Cardiac fibroblast (primary cell): ENCODE measurements around the gene STT3B.

Experiments
- DNase-seq, 2 donors: peaks; one replicate each; pipeline versions ENCODE4 v3.0.0 to v3.0.0-alpha.2; 2010; ENCODE audit warnings: low read depth in 2 of 2
- H3K4me3 ChIP-seq, 2 donors: replicated peaks in 1 of 2; 1 replicate in 1 of 2; 2 replicates in 1 of 2; pipeline ENCODE4 v1.5.1; 2011; ENCODE audit warnings: low read depth in 2 of 2, low read length in 2 of 2, mild to moderate bottlenecking in 2 of 2, moderate library complexity in 1 of 2
- TF ChIP-seq, protein P1 (sequence below): IDR thresholded peaks from one replicate; pipeline ENCODE4 v1.5.1; 2011; ENCODE audit warnings: low read depth, mild to moderate bottlenecking, low read length, inconsistent platforms

The STT3B gene

GRCh38 chr3:31559872-31560534 lies 27.3 kb downstream of the STT3B start:
- no peak overlapping the region for H3K4me3 ChIP-seq
- TF ChIP-seq, protein P1, sequence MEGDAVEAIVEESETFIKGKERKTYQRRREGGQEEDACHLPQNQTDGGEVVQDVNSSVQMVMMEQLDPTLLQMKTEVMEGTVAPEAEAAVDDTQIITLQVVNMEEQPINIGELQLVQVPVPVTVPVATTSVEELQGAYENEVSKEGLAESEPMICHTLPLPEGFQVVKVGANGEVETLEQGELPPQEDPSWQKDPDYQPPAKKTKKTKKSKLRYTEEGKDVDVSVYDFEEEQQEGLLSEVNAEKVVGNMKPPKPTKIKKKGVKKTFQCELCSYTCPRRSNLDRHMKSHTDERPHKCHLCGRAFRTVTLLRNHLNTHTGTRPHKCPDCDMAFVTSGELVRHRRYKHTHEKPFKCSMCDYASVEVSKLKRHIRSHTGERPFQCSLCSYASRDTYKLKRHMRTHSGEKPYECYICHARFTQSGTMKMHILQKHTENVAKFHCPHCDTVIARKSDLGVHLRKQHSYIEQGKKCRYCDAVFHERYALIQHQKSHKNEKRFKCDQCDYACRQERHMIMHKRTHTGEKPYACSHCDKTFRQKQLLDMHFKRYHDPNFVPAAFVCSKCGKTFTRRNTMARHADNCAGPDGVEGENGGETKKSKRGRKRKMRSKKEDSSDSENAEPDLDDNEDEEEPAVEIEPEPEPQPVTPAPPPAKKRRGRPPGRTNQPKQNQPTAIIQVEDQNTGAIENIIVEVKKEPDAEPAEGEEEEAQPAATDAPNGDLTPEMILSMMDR: no peak
- DNase-seq: no peak

- H3K4me3 ChIP-seq: no peak overlapping the region
- TF ChIP-seq, protein P1: no peak
- no peak for DNase-seq
Observed at GRCh38 chr3:31561891-31562290, 29.2 kb downstream of the STT3B start.

- TF ChIP-seq, protein P1: no peak
- H3K4me3 ChIP-seq: no peak overlapping the region
- no peak for DNase-seq
Observed at GRCh38 chr3:31562525-31562924, 29.8 kb downstream of the STT3B start.

- TF ChIP-seq, protein P1: no peak
- H3K4me3 ChIP-seq: no peak overlapping the region
- DNase-seq: peak; percentile 24 to 77
Observed at GRCh38 chr3:31565288-31565687, 32.6 kb downstream of the STT3B start.

DNA sequence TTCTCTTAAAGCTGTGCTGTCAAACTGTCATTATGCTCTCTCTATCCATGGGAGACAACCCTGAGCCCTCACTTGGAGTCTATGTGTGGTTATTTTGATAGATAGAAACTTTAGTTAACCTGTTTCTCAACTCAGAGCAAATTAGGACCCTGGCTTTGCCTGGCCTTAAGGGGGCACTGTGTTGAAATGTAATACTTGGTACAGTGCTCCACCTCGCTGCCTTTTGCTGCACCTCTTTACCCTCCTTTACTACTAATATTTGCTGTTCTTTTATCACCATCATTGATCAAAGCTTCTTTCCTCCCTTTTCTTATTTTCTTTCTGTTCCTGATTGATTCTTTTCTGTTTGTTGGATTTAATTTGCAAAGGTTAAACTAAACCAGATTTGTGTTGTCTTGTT lies 34.3 kb downstream of the STT3B start:
- no peak for DNase-seq
- TF ChIP-seq, protein P1: peak; percentile 35
- no peak overlapping the region for H3K4me3 ChIP-seq

GRCh38 chr3:31568649-31569048 lies 35.9 kb downstream of the STT3B start:
- TF ChIP-seq, protein P1: no peak
- H3K4me3 ChIP-seq: no peak overlapping the region
- DNase-seq: no peak

DNA sequence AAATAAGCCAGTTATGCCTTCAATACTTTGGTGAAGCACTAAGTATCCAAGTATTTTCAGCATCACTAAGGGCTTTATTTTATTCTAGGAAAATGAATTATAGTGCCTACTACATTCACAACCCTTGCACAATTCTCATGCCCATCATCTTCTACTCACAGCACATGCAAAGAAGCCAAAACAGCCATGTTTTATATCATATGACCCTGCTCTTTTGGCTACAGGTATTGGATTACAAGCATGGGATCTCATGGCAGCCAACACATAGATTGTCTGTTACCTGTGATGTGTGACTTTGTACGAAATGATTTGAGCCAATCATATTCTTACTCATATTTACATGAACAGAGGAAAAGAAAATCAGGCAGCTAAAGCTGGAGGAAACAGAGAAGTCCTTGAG lies 38.6 kb downstream of the STT3B start:
- TF ChIP-seq, protein P1: no peak
- no peak overlapping the region for H3K4me3 ChIP-seq
- no peak for DNase-seq
